PC-3 (cell line): ENCODE results near the gene BACH2. TPM values are rescaled to one million over a fixed set of nuclear protein-coding genes. Genes with fewer than 3 reads are reported as not detected.
A peak's percentile ranks its signal among the peaks of the same experiment; 100 is the strongest.

Experiments
- ATAC-seq: fragments of 200-7000 bp; cut with Tn5 transposase; 2 replicates; pipeline ENCODE4 v1.9.1; 2020; ENCODE audit warnings: mild to moderate bottlenecking, moderate library complexity
- BruUV-seq: library from RNA; stranded (reverse); fragments of 400-500 nt; replicated peaks from 2 replicates; lab custom pipeline; 2021; lab: Mats Ljungman, UMichigan
- CTCF ChIA-PET: fragments of 300-600 bp; sonication (Branson Sonifier 250); formaldehyde crosslinking; loops from one replicate; lab custom pipeline; 2022; ENCODE audit warnings: antibody characterized with exemption; lab: Charles Lee
- POLR2A ChIA-PET: fragments of 300-600 bp; sonication (Branson Sonifier 250); formaldehyde crosslinking; loops from one replicate; lab custom pipeline; 2022; ENCODE audit warnings: antibody characterized with exemption; ENCODE audit not compliant: unreplicated experiment; lab: Charles Lee
- DNase-seq: peaks from one replicate; pipeline ENCODE4 v3.0.0-alpha.2; 2015
- H2AFZ ChIP-seq: fragments of 300-600 bp; sonication (generic); 2 replicates; pipeline ENCODE4 v1.6.0; 2016; ENCODE audit warnings: antibody characterized with exemption, low read length
- H3F3A ChIP-seq: fragments of 300-600 bp; sonication (generic); one replicate; pipeline ENCODE4 v1.6.0; 2017; ENCODE audit warnings: antibody characterized with exemption, low read length, control low read depth, mild to moderate bottlenecking; ENCODE audit not compliant: unreplicated experiment
- H3K27ac ChIP-seq: fragments of 300-600 bp; sonication (generic); 2 replicates; pipeline ENCODE4 v1.5.1; 2016; ENCODE audit warnings: mild to moderate bottlenecking, low read length
- H3K27me3 ChIP-seq: fragments of 300-600 bp; sonication (generic); 2 replicates; pipeline ENCODE4 v1.6.1; 2016; ENCODE audit warnings: low read length, mixed read lengths
- H3K36me3 ChIP-seq: fragments of 300-600 bp; sonication (generic); 2 replicates; pipeline ENCODE4 v1.6.1; 2016; ENCODE audit warnings: low read depth, mixed run types, low read length, mixed read lengths
- H3K4me1 ChIP-seq: fragments of 300-600 bp; sonication (generic); 2 replicates; pipeline ENCODE4 v1.5.1; 2016; ENCODE audit warnings: low read length; ENCODE audit not compliant: insufficient read depth
- H3K4me2 ChIP-seq: fragments of 300-600 bp; sonication (generic); 2 replicates; pipeline ENCODE4 v1.6.0; 2016; ENCODE audit warnings: low read length
- H3K4me3 ChIP-seq: fragments of 300-600 bp; sonication (generic); 2 replicates; pipeline ENCODE4 v1.5.1; 2016; ENCODE audit warnings: mild to moderate bottlenecking, low read length, mixed read lengths
- H3K79me2 ChIP-seq: fragments of 300-600 bp; sonication (generic); 2 replicates; pipeline ENCODE4 v1.6.1; 2017; ENCODE audit warnings: low read length, mixed read lengths
- H3K9ac ChIP-seq: fragments of 300-600 bp; sonication (generic); 2 replicates; pipeline ENCODE4 v1.6.0; 2016; ENCODE audit warnings: mild to moderate bottlenecking, low read length
- H3K9me2 ChIP-seq: fragments of 300-600 bp; sonication (generic); replicated peaks from 2 replicates; pipeline ENCODE4 v1.6.1; 2016; ENCODE audit warnings: mixed run types, low read length, mixed read lengths
- H3K9me3 ChIP-seq: fragments of 300-600 bp; sonication (generic); 2 replicates; pipeline ENCODE4 v1.6.1; 2016; ENCODE audit warnings: low read length, mixed read lengths
- H4K20me1 ChIP-seq: fragments of 300-600 bp; sonication (generic); 2 replicates; pipeline ENCODE4 v1.6.1; 2016; ENCODE audit warnings: low read length, mixed read lengths
- CTCF ChIP-seq: fragments of 300-600 bp; sonication (generic); conservative IDR thresholded peaks from 2 replicates; pipeline ENCODE4 v1.5.1; 2017; ENCODE audit warnings: antibody characterized with exemption, low read depth, mild to moderate bottlenecking, low read length
- EZH2 ChIP-seq: fragments of 300-600 bp; sonication (generic); IDR thresholded peaks from one replicate; pipeline ENCODE4 v1.6.1; 2017; ENCODE audit warnings: antibody characterized with exemption, mild to moderate bottlenecking, low read length; ENCODE audit not compliant: unreplicated experiment
- EZH2phosphoT487 ChIP-seq: fragments of 300-600 bp; sonication (generic); IDR thresholded peaks from 2 replicates; pipeline ENCODE4 v1.6.1; 2018; ENCODE audit warnings: mild to moderate bottlenecking, antibody characterized with exemption, low read length, borderline replicate concordance
- intact Hi-C: fragments of 100-400 bp; cut with micrococcal nuclease; formaldehyde crosslinking; loops from 2 replicates; pipeline ENCODE4 v1.9.0; 2023
- total RNA-seq: library from RNA; depleted of rRNA; stranded (reverse); fragments of >200 nt; gene quantifications from 2 replicates; pipeline ENCODE4 v1.2.3, GENCODE V29; 2014

The BACH2 gene
- total RNA-seq, 1 experiment from 2014 or later = 7.0 TPM

DNA sequence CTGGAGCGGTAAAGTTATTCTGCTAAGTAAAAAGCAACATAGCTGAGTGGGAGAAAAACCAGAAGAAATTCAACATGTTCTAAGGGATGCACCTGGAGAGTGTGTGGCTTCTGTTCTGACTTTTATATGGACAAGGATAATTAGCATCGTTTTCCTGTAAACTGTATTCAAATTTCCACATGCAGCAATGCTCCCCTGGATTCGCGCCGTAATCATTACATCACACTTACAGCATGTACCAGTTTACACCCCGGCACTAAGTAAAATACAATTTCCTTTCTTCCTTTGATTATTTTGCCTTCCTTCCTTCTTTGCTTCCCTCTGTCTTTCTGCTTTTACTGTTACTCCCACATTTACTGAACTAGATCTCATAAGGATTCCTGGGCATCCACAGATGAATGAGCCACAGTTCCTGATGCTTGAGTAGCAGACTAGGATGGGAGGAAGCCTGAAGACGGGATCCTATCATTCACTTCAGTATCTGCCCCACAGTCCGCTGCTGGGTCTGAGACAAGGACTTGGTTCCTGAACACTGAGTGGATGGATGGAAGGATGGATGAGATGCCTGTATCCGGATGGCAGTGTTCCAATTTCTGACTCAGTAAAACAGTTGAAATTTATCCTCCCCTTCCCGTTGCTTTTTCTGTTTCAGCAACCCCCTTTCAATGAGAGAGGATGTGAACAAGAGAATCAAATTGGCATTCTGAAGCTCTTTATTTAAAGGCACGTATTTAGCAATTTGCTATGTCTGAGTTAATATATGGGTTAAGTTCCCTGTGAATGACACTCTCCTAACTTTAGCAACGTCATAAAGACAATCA is 227.7 kb downstream of the BACH2 start:
- H3K27ac ChIP-seq = no peak overlapping the region
- CTCF ChIA-PET = no interaction called here
- no peaks in the 10 kb centered on the region for H3K36me3 ChIP-seq
- intact Hi-C loops = no loop called here
- POLR2A ChIA-PET = no interaction called here
- H4K20me1 ChIP-seq = no peaks in the 10 kb centered on the region
- no peaks in the 10 kb centered on the region for H3K4me1 ChIP-seq
- H3K9ac ChIP-seq = no peak overlapping the region
- H3K9me2 ChIP-seq = no peaks in the 10 kb centered on the region
- H3K4me2 ChIP-seq = no peak overlapping the region
- no peak overlapping the region for H3K4me3 ChIP-seq
- no peaks in the 10 kb centered on the region for H3F3A ChIP-seq
- no peak for ATAC-seq
- H3K9me3 ChIP-seq = no peaks in the 10 kb centered on the region
- BruUV-seq = no TSS peak
- TF ChIP-seq EZH2 = no peak
- no peak for TF ChIP-seq EZH2phosphoT487
- TF ChIP-seq CTCF = no peak
- H3K27me3 ChIP-seq = no peaks in the 10 kb centered on the region
- peak; percentile 8 for DNase-seq
- H3K79me2 ChIP-seq = no peaks in the 10 kb centered on the region
- H2AFZ ChIP-seq = no peak overlapping the region

- Histone ChIP-seq H3K27ac (no peak overlapping the region), H2AFZ (no peak overlapping the region), H3F3A (no peaks in the 10 kb centered on the region), H3K27me3 (no peaks in the 10 kb centered on the region), H3K9me2 (no peaks in the 10 kb centered on the region), H3K4me1 (no peaks in the 10 kb centered on the region), H3K79me2 (no peaks in the 10 kb centered on the region), H3K36me3 (no peaks in the 10 kb centered on the region), H3K4me3 (no peak overlapping the region), H3K4me2 (no peak overlapping the region), H3K9me3 (no peaks in the 10 kb centered on the region), H4K20me1 (no peaks in the 10 kb centered on the region), H3K9ac (no peak overlapping the region)
- intact Hi-C loops = no loop called here
- peak; percentile 6 for DNase-seq
- CTCF ChIA-PET = no interaction called here
- POLR2A ChIA-PET = interaction anchor here (0.7 kb wide), 1 partner anchor 111 kb away, joined by 3 read pairs; no protein-coding TSS in a partner anchor
- ATAC-seq = peak; percentile 45; the same call in 1 of the 2 replicates
- no peak for TF ChIP-seq EZH2phosphoT487
- BruUV-seq = no TSS peak
These were observed 228.4 kb downstream of the BACH2 start for GRCh38 chr6:90068264-90068663.

DNA sequence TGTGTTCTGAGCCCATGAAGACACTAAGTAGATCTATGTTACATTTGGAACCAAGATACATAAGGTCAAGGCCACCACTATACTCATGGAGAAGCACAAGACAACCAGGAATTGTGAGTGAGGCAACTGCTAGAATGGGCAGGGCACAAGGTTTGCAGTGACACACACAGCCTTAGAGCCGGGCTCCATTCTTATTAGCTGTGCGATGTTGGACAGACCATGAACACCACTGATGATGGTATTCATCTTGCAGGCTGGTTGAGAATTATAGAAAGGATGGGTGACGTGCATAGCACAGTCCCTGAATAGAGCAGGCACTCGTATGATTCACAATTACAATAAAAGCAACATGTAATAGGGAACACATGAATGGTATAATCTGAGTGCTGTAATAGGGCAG is 229.9 kb downstream of the BACH2 start:
- H3K4me1 ChIP-seq = no peaks in the 10 kb centered on the region
- no peaks in the 10 kb centered on the region for H3K27me3 ChIP-seq
- H3K4me3 ChIP-seq = no peak overlapping the region
- intact Hi-C loops = no loop called here
- no peaks in the 10 kb centered on the region for H3K79me2 ChIP-seq
- H3K36me3 ChIP-seq = no peaks in the 10 kb centered on the region
- no peaks in the 10 kb centered on the region for H3F3A ChIP-seq
- H3K9ac ChIP-seq = no peak overlapping the region
- no TSS peak for BruUV-seq
- no peak for TF ChIP-seq CTCF
- no peak for TF ChIP-seq EZH2
- no peak for TF ChIP-seq EZH2phosphoT487
- no peaks in the 10 kb centered on the region for H3K9me3 ChIP-seq
- no peak overlapping the region for H3K27ac ChIP-seq
- H3K9me2 ChIP-seq = no peaks in the 10 kb centered on the region
- no peaks in the 10 kb centered on the region for H4K20me1 ChIP-seq
- ChIA-PET CTCF (no interaction called here), POLR2A (no interaction called here)
- ATAC-seq = no peak
- no peak overlapping the region for H3K4me2 ChIP-seq
- no peak overlapping the region for H2AFZ ChIP-seq
- no peak for DNase-seq
